NCI-H2081 treated with DMSO at 0.1 percent for 48 hours (cell line): ENCODE results near the gene PEDS1.
"Not testable (repeated sequence)": the region's sequence is repeated elsewhere in the genome, so short reads cannot be mapped to it uniquely, and the experiment has no call there.

Experiments
- DNase-seq: peaks from one replicate; lab custom pipeline; 2025; lab: John Stamatoyannopoulos, UW

Gene PEDS1

DNA sequence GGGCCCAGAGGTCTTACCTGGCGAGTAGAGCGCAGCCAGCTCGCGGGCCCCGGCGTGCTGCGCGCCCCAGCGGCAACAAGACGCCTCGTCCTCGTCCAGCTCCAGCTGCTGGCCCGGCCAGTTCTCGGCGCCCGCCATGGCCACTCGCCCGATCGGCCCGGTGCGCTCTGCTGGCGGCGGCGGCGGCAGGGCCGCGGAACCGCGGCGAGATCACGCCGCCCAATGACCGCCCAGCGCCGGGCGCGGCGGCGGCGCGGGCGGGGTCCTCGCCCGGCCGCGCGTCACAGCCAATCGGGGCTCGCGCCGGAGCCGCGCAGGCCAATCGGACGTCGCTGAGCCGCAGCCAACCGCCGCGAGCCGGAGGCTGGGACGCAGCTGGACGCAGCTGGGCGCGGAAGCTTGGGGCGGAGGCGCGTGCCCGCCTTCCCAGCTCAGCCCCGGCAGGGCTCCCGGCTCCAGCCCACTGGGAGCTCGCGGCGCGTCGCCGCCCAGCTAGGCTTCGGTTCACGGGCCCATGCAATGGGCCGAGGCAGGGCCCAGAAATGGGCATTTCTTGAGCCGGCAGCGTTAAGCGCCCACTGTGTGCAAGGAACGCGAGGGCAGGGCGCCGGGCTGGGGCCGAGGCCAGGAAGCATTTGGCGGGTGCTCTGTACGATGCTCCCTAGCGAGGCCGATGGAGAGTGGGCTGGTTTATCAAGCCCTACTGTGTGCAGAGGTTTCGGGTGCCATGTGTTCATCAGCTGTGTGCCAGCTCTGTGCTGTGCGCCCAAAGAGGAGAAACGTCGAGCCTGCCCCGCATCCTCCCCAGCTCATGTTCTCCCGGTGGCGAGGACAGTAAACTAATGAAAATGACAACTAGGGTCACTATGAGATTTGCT is at the start of gene PEDS1:
PEDS1 (minus strand) TSS at position 224 of the 878 bp plus-strand sequence; CDS start at position 138, 86 bp downstream.
- no peak for DNase-seq

DNA sequence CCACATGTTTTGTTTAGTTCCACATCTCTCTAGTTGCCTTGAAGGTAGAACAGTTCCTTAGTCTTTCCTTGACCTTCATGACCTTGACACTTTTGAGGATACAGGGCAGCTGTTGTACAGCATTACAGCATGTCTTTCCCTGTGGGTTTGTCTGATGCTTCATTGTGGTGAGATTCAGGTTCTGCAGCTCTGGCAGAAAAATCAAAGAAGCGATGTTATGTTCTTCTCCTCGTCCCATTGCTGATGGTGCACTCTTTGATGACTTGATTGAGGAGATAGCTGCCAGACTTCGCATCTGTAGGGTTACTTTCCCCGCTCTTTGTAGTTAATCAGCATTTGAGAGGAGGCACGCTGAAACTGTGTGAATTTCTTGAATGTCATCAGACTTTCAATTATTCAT is 49.2 kb upstream of the PEDS1 start:
- no peak for DNase-seq

- not testable (repeated sequence) for DNase-seq
Observed at GRCh38 chr20:50201710-50202109, 48.2 kb upstream of the PEDS1 start.

- DNase-seq: no peak
Observed at GRCh38 chr20:50200482-50201104, 47.1 kb upstream of the PEDS1 start.

GRCh38 chr20:50199703-50200102 is 46.2 kb upstream of the PEDS1 start:
- DNase-seq: no peak

GRCh38 chr20:50198716-50199115 is 45.2 kb upstream of the PEDS1 start:
- DNase-seq: no peak

DNA sequence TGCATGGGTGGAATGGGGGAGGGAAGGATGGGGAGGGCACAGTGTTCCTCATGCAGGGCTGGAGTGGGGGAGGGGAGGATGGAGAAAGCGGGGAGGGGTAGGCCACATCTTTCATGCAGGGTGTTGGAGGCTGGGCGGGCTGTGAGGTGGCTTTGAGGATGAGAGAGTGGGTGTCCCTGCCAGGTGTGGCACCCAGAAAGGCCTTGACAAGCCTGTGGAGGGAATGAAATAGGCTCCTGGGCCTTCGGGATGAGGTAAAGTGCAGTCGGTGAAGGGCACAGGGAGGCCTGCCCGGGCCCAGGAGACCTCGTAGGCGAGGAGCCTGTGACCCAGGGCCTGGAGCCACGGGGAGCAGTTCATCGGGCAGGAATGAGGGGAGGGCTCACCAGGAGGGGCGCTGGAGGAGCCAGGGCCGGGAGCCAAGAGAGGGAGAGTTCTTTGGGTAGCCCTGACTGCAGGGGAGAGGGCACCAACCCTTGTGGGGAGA is 44.7 kb upstream of the PEDS1 start:
- DNase-seq: no peak

- no peak for DNase-seq
Observed at GRCh38 chr20:50197463-50198179, 44.1 kb upstream of the PEDS1 start.

GRCh38 chr20:50196896-50197295 is 43.4 kb upstream of the PEDS1 start:
- DNase-seq: no peak

DNA sequence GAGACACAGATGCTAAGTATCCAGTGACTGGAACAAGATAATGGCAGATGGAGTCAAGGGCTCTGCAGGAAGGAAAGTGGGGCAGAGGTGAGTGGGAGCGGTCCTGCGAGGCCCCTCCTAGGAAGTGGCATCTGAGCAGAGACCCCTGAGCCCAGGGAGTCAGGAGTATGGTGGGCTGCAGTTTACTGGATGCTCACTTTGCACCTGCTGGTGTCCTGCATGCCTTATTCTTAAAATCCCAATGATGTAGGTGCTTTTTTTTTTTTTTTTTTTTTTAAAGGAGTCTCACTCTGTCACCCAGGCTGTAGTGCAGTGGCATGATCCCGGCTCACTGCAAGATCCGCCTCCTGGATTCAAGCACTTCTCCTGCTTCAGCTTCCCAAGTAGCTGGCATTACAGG is 42.7 kb upstream of the PEDS1 start:
- no peak for DNase-seq

- no peak for DNase-seq
Observed at GRCh38 chr20:50195524-50196120, 42.1 kb upstream of the PEDS1 start.

- no peak for DNase-seq
Observed at GRCh38 chr20:50194831-50195523, 41.5 kb upstream of the PEDS1 start.

DNA sequence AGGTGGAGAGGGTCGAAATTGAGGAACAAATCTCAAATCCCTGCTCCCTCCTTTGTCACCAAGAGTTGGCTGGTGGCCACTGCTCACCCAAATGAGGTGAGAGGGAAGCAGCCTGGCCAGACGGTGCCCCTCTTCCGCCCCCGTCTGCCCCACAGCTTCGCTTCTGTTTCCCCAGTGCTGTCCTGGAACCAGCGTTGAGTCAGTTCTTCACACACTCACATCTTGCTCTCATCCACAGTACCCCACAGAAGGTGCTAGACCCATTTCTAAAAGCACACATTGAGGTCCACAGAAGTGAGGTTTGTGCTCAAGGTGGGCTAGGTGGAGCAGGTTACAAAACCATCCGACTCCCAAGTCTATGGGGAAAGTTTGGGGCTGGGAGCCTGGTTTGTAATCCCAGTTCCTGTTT is 40.9 kb upstream of the PEDS1 start:
- DNase-seq: no peak

- no peak for DNase-seq
Observed at GRCh38 chr20:50193836-50194421, 40.4 kb upstream of the PEDS1 start.

DNA sequence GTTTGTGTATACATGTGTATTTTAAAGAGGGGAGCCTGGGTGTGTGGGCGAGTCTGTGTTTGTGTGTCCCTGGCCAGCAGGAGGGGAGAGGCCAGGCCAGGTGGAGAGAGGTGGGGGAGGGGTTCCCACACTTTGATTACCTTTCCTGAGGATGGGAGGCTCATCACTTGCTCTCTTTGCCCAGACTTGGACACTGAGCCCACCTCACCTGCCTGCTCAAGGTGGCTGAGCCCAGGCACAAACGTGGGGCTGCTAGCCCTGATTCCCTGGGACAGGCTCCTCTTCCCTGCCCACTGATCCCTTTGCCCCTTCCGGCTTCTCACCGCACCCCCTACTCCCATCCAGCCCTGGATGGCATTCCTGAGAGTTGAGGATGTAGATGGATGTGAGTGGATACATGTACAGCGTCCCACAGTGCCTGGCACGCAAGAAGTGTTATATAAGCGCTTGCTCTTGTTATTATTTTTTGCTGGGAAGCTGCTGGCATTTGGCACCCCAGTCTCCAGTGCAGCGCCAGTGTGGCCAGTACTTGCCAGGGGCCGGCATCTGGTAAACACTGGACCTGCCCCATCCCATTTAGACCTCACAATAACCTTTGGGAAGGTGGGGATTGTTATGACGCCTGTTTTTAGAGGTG is 39.8 kb upstream of the PEDS1 start:
- no peak for DNase-seq

DNA sequence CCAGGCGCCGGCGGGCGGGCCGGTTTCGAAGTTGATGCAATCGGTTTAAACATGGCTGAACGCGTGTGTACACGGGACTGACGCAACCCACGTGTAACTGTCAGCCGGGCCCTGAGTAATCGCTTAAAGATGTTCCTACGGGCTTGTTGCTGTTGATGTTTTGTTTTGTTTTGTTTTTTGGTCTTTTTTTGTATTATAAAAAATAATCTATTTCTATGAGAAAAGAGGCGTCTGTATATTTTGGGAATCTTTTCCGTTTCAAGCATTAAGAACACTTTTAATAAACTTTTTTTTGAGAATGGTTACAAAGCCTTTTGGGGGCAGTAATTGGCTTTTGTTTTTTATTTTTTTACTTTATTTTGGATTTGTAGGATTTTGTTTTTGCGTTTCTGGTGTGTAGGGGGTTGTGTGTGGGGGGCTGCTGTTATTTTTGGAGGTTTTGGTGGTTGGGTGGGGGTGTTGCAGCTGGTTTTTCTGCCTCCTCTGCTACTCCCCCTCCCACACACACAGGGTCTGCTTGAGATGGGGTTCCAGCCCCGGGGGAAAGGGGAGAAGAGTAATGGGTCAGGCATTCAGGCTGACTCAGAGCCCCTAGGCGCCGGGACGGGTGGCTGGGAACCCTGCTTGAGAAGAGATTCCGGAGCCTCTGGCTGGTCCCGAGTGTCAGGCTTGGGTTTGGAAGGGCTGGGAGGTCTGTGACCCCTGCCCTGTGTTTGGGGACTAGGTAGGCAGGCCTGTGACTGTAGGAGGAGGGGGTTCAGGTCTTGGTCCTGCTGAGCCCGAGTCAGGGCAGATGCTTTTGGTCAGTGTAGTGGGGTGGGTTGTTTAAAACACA is 39.1 kb upstream of the PEDS1 start:
- no peak for DNase-seq

GRCh38 chr20:50191544-50192363 is 38.2 kb upstream of the PEDS1 start:
- DNase-seq: no peak

- DNase-seq: no peak
Observed at GRCh38 chr20:50191065-50191543, 37.6 kb upstream of the PEDS1 start.
